Hematopoietic multipotent progenitor cell treated with erythropoietin and hydrocortisone succinate and interleukin-3 and kit ligand, for 8 days (in vitro differentiated cells): ENCODE measurements around the gene FFAR1.
"Not testable (repeated sequence)": the region's sequence is repeated elsewhere in the genome, so short reads cannot be mapped to it uniquely, and the experiment has no call there.

Experiments
- DNase-seq: peaks from one replicate; pipeline ENCODE4 v3.0.0-alpha.2; 2015

FFAR1 gene

DNA sequence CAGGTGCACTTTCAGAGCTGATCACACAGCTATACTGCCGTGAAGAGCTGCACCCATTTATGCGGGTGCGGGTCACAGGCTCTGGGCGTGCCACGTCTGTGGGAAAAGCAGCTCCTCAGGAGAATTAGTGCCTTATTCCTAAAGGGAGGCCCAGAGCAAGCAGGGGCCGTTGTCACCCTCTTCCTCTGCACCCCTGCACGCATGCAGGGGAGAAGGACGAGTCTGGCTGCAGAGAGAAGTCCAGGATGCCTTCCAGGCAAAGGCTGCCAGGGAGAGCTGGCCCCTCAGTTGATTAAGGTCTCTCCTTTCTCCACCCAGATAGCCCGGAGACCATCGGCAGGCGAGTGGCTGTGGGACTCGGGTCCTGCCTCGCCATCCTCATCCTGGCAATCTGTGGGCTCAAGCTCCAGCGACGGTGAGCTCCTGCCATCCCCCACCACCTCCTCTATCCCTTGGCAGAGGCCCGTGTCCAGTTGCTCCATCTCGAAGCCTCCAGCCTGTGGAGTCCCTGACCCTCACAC is 3.1 kb upstream of the FFAR1 start:
- DNase-seq: no peak

DNA sequence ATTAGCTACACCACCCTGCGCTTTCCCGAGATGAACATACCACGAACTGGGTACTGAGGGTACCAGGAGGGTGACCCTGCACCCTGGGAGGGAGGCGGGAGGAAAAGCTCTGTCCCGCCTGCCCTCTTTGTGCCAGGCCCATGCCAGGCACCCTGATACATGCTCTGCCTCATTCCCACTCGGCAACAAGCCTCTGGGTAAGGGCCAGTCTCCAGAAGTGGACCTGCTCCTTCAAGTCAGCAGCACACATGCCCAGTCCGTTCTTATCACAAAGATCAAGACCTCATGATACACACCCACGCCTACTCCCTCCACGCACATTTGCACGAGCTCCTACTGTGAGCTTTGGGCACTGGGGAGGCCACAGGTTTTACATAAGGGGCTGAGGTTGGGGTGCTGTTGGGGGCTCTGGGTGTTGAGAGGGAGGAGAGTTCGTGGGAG is 2.0 kb upstream of the FFAR1 start:
- DNase-seq: no peak

DNA sequence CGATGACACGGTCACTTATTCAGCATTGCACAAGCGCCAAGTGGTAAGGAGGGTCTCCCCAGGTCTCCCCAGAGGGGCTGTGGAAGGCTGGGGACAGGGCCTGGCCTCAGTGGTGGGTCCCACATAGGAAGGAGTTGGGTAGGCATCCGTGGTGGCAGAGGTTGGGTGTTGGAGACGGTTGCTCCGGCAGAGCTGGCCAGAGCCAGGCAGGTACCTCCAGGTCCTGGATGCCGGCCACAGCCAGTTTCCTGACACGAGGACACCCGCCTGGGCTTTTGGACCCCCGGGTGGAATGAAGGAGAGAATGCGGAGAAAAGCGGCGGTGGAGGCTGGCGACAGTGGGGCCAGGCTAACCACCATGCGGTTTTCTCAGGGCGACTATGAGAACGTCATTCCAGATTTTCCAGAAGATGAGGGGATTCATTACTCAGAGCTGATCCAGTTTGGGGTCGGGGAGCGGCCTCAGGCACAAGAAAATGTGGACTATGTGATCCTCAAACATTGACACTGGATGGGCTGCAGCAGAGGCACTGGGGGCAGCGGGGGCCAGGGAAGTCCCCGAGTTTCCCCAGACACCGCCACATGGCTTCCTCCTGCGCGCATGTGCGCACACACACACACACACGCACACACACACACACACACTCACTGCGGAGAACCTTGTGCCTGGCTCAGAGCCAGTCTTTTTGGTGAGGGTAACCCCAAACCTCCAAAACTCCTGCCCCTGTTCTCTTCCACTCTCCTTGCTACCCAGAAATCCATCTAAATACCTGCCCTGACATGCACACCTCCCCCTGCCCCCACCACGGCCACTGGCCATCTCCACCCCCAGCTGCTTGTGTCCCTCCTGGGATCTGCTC is 1.3 kb upstream of the FFAR1 start:
- no peak for DNase-seq

DNA sequence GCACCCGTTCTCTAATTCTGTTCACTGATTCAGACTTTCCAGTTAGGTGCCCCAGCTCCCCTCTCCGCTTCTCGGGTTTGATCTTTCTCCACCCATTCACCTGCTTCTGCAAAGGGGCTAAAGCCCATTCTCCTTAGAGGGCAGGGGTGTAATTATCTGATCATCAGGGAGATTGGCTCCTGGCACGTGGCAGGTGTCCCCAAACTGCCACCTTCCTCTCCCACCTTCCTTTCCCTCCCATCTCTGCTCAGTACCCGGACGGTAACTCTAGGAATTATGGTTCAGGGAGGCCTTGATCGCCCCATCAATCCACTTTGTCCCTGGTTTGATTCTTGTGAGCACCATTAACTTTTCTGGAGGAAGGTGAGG is 212 bp downstream of the FFAR1 start:
- no peak for DNase-seq

DNA sequence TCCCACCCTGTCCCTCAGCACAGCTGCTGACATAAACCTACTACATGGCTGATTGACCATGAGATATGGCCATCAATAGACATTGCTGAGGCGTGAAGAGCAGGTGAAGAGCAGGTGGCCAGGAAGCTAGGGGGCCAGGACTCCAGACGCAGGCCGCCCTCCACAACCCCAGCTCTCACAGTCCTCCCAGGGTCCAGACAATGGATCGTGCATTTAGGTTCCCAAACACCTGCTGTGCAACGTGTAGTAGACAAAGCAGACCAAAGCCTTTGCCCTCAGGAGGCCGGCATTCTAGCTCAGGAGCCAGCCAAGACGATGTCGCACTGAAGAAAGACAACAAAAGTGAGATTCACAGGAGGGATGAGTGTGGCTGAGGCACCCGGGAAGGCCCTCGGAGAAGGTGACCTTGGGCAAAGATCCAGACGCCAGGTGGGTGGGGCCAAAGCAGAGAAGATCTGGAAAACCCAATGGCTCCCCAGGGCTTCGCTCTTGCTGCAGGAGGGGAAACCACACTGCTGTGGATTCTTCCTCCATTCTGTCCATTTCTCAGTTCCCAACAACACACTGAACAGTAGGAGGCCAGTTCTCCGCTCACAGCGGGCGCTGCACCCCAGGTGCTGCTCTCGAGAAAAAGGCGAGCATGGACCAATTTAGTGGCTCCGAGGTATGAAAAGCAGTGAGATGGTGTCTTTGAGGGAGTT is 1.4 kb downstream of the FFAR1 start:
- no peak for DNase-seq

DNA sequence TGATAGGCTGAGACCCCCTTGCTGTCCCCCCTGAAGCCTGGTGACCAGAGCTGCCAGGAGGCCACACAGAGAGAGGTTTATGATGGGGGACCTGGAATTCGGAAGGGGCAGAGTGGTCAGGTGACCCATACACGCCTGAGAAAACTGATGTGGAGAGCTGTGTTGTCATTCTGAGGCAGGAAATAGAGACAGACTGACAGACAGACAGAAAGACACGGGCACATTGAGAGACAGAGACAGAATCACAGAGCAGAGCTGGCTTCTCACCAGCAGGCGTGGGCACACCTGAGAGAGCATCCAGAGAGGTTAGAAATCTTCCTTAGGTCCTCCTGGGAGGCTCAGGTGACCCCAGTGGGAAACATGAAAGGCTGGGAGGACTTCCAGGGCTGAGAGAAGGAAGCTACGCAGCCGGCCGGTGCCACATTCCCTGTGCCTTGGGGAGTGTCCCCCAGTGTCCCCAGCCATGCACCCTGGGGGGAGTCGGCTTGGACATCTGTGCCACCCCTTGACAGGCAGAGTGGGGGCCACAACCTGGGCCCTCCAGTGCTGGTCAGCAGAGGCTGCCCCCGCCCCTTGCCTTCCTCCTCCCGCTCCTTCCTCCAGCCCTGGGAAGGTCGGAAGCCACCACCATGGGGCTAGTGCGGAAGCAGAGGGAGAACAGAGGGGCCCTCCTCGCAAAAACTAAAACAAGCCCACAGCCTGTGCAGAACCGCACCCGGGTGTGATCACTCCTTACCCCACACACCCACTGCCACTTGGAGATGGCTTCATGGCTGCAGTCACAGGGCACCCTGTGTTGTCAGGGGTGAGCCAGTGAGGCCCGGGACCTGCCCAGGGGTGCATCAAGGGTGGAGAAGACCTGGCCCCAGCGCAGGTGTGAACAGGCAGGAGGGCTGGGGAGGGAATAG is 2.2 kb downstream of the FFAR1 start:
- DNase-seq: no peak

DNA sequence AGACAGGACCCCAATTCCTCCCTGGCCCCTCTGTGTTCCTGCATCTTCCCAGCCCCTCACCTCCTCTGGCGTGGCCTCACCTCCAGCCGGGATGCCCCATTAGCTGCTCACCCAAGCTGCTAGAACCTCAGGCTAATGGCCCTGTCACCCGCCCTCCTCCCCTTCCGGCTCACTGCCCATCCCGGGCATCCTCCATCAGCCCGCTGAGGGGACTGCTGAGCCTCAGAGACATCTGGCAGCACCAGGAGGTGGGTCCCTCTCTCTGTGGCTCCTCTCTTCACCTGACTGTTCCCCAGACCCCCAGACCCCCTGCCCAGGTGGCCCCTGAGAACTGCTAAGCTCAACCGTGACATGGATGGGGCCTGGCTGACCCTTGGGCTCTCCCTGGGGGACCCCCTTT is 2.9 kb downstream of the FFAR1 start:
- no peak for DNase-seq

DNA sequence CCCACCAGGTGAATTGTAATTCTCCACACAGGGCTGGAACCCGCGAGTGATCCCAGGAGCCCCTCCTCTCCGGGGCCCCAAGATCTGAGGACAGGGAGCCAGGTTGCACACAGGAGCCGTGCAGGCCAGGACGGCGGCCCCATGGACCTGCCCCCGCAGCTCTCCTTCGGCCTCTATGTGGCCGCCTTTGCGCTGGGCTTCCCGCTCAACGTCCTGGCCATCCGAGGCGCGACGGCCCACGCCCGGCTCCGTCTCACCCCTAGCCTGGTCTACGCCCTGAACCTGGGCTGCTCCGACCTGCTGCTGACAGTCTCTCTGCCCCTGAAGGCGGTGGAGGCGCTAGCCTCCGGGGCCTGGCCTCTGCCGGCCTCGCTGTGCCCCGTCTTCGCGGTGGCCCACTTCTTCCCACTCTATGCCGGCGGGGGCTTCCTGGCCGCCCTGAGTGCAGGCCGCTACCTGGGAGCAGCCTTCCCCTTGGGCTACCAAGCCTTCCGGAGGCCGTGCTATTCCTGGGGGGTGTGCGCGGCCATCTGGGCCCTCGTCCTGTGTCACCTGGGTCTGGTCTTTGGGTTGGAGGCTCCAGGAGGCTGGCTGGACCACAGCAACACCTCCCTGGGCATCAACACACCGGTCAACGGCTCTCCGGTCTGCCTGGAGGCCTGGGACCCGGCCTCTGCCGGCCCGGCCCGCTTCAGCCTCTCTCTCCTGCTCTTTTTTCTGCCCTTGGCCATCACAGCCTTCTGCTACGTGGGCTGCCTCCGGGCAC is 3.9 kb downstream of the FFAR1 start:
- DNase-seq: no peak

DNA sequence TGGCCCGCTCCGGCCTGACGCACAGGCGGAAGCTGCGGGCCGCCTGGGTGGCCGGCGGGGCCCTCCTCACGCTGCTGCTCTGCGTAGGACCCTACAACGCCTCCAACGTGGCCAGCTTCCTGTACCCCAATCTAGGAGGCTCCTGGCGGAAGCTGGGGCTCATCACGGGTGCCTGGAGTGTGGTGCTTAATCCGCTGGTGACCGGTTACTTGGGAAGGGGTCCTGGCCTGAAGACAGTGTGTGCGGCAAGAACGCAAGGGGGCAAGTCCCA is 4.4 kb downstream of the FFAR1 start:
- no peak for DNase-seq

DNA sequence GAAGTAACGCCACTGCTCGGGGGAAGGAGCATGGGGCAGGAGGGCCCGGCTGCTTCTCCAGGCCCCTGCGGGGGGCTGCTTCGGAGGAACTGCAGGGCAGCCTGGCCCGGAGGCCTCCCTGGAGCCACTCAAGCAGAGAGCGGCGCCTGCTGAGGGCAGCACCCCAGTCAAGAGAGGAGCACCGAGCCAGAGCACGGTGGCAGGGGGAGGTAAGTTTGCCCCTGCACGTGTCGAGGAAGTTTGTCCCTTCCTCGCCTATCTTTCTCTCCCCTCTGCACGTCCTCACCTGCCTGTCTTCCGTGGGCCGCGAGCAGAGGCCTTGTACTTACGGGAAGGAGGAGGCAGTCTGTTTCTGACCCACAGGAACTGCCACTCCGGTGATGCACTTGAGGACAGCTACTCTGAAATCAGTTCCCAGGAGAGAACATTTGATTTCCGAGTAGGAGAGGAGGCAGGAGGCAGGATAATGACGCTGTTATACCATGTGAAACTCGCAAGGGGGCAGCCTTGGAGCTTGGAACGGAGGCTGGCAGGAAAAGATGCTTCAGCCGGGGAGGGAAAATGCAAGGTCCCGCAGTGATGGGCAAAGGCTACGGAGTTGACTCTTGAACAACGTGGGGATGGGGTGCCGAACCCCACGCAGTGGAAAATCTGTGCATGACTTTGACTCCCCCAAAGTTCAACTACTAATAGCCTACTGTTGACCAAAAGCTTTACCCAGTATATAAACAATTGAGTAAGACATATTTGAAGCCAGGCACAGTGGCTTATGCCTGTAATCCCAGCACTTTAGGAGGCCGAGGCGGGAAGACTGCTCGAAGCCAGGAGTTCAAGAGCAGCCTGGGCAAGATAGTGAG is 5.0 kb downstream of the FFAR1 start:
- peak; percentile 77 for DNase-seq

DNA sequence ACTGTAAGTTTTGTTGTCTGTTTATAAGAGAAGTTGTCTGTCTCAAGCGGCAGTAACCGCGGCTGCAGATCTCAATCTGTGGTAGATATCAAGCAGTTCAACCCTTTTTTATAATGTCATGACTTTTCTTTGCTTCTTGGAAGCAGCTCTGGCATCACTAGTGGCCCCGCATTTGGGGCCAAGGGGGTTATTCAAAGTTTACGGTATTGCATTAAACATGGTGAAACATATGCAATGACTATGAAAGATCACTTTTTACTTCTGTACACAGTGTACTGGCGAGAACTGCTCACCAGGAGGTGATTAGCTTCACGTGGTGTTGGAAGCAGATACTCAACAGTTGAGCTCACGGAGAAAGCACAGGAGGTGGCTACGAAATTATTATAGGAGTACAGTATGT is 5.9 kb downstream of the FFAR1 start:
- peak; percentile 32 for DNase-seq

DNA sequence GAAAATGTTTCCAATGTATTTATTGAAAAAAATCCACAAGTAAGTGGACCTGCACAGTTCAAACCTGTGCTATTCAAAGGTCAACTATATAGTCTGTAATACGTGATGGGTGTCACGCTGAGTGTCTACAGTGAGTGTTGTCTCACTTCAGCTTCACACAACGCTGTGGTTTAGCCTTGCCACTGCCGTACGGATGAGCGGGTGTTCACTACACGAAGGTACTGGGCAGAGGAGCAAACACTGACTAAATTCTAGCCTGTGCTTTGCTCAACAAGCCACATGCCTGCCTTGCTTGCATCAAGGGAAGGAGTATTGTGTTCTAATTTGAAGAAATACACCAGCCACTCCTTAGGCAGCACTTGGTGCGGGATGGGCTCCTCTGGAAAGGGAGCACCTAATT is 7.2 kb downstream of the FFAR1 start:
- DNase-seq: no peak

DNA sequence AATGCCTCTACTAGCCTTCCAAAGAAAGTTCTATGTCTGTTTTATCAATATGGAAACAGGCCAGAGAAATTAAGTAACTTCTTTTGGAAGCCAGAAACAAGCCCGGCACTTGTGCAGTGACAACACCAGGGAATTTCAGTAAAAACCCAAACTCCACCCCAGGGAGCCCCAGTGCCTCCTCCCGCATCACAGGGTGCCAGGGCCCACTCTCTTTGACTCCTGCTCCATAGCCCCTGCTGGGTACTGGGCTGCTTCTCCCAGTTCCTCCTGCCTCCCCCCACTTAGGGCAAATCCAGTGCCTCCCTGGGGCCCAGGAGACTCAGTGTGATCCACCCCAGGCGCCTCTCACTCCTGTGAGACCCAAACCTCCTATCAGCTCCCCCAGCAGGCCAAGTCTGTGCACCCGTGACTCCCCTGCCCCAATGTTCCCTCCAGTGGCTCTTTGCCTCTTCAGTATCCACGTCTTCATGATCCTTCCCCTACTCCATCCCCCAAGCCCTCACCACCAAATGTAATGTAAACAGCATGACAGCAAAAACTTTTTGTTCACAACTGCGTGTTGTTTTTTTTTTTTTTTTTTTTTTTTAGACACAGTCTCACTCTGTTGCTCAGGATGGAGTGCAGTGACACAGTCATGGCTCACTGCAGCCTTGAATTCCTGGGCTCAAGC is 8.2 kb downstream of the FFAR1 start:
- DNase-seq: no peak

DNA sequence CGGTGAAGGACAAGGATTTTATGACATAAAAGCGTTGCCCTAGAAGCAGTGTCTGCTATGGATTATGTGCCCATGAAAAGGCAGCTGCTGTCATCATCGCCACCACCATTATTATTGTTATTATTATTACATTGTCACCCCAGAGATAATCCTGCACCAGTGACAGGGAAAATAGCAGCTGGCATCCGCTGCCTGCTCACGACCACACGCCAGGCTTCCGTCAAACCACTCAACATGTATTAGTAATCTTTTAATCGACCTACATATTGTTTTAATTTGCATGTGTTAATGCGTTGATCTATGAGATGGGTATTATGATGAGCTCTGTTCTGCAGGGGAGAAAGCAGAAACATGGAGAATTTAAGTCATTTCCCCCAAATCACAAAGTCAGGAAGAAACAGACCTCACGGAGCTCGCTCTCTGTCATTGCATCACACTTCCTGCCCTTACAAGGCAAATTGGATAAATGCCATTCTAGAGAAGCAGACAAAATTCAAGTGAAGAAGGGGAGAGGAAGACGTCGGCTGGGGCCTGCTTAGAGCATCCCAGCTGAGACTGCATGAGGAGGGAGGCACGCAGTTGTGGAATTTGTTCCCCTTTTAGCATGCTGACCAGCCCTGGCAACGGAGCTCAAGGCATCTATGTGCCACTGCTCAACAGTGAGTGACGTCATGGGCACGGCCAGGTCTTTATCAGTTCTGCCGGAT is 10.3 kb downstream of the FFAR1 start, which contains the start of gene FFAR3:
Gene FFAR3, plus strand, starts transcription at position 594 of the 707 bp plus-strand sequence. CDS start 431 bp downstream, outside the sequence.
- DNase-seq: peak; percentile 9

DNA sequence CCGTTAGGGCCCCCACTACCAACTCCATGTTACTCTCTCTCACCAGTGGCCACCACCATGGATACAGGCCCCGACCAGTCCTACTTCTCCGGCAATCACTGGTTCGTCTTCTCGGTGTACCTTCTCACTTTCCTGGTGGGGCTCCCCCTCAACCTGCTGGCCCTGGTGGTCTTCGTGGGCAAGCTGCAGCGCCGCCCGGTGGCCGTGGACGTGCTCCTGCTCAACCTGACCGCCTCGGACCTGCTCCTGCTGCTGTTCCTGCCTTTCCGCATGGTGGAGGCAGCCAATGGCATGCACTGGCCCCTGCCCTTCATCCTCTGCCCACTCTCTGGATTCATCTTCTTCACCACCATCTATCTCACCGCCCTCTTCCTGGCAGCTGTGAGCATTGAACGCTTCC is 11.1 kb downstream of the FFAR1 start:
- DNase-seq: not testable (repeated sequence)

DNA sequence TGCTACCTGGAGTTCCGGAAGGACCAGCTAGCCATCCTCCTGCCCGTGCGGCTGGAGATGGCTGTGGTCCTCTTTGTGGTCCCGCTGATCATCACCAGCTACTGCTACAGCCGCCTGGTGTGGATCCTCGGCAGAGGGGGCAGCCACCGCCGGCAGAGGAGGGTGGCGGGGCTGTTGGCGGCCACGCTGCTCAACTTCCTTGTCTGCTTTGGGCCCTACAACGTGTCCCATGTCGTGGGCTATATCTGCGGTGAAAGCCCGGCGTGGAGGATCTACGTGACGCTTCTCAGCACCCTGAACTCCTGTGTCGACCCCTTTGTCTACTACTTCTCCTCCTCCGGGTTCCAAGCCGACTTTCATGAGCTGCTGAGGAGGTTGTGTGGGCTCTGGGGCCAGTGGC is 11.7 kb downstream of the FFAR1 start:
- not testable (repeated sequence) for DNase-seq

DNA sequence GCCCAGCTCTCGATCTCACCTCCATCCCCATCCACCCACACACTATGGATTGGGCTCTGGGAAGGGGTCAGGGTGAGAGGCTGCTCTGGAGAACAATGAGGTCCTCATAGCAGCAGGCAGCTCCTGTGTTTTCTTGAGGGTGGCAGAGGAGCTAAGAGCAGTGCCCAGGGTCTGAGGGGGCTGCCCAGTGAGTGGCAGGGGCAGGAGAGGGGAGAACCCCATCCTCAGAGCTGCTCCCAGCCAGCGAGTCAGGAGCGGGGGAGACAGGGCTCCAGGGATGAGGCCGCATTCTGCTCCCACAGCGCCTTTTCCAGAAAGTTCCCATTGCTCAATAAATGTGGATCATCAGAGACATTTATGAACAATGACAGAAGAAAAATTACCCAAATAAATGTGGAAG is 12.4 kb downstream of the FFAR1 start:
- not testable (repeated sequence) for DNase-seq

DNA sequence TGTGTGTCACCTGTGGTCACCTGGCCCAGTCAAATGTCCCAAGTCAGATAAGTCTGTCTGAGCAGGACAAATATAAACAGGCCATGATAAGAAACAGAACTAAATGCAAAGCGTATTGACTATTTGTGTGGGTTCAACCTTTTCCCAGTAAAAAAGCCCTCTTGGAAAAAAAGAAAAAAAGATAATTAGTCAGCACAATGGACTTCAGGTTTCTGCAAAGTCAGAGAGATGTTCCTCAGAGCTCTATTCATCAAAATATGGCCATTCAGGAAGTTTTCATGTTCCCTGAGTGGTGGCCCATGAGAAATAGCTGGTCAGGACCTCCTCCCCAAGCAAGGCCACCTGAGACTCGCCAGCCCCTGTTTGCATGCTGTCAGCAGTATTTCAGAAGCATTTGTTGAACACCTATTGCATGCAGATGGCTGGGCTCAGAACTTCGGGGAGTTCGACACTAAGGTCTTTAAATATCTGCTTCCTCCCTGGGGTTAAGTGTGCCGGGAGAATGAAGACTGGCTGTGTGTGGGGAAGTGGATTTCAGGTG is 13.2 kb downstream of the FFAR1 start:
- no peak for DNase-seq

DNA sequence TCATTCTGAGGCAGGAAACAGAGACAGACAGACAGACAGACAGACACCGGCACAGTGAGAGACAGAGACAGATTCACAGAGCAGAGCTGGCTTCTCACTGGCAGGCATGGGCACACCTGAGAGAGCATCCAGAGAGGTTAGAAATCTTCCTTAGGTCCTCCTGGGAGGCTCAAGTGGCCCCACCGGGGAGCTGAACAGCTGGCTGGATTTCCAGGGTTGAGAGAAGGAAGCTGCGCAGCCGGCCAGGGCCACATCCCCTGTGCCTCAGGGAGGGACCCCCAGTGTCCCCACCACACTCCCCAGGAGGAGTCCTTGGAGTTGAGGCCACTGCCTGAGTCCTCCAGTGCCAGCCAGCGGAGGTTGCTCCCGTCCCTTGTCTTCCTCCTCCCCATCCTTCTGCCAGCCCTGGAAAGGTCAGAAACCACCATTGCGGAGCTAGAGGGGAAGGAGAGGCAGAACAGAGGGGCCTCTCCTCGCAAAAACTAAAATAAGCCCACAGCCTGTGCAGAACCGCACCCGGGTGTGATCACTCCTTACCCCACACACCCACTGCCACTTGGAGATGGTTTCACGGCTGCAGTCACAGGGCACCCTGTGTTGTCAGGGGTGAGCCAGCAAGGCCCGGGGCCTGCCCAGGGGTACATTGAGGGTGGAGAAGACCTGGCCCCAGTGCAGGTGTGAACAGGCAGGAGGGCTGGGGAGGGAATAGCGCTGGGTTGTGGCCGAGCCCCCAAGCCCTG is 14.7 kb downstream of the FFAR1 start:
- DNase-seq: no peak
